ENCODE measurements around the gene TXNDC5. TPM values are rescaled to one million over a fixed set of nuclear protein-coding genes. Genes with fewer than 3 reads are reported as not detected.

Gene TXNDC5
- total and polyA plus RNA-seq, 2 experiments from 2014 or later: 42.9 to 210 TPM

DNA sequence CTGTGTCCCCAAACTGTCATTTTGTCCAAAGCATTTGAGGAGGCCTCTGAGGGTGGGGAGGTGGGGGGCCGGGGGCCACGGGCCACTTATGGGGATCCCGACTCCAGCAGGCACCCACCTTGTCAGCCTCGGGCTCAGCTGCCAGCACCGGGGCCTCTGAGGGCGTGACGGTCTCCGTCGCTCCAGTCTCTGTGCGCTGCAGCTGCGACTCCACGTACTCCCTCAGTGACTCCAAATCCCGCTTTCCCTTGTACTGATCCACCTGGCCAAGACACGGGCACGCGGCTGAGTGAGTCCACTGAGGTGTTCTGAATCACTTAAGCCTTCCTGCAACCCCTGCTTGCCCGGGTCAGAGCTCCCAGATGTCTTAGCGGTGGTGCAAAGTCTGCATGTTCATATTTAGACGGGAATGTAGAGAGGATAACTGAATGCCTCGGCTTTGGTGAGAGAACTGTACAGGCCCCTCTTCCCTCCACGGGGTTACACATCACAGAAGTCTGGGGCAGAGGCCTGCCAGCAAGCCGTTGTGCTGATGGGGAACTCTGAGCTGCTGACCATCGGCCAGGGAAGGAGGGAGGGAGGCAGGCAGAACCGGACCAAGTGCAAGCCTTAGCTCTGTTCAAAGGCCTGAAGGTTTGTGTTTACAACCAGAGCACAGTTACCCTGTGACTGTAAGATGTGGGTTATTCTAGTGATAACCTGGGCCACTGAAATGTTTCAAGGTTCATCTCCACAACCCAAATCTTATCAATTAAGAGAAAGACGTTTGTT, 21.8 kb downstream of the TXNDC5 start:
- Histone ChIP-seq H3K9me2 (ENCODE audit: insufficient read depth) (no peaks in the 10 kb centered on the region), H3K79me2 (replicated peaks; ENCODE audit: insufficient read depth) (no peaks in the 10 kb centered on the region), H4K20me1 (replicated peaks; ENCODE audit: insufficient read depth) (peaks cover 12% of the 10 kb centered on the region), H3K36me3 (ENCODE audit: insufficient read depth) (peaks cover 41% of the 10 kb centered on the region), H3K4me1 (ENCODE audit: insufficient read depth) (no peaks in the 10 kb centered on the region), H3K4me2 (no peak overlapping the region), H3F3A (replicated peaks; ENCODE audit: low read depth) (no peaks in the 10 kb centered on the region), H3K27ac (ENCODE audit: low read depth) (no peak overlapping the region), H2AFZ (no peak overlapping the region), H3K4me3 (no peak overlapping the region), H3K27me3 (ENCODE audit: insufficient read depth) (no peaks in the 10 kb centered on the region)
- peaks cover 5% of the 10 kb centered on the region for H3K27me3 Mint-ChIP-seq (ENCODE audit: insufficient read depth, low read depth, poor library complexity)
- TF ChIP-seq ZNF462 (CRISPR knock-in tag; IDR thresholded peaks at IDR 0.05) (no peak), POLR2AphosphoS5 (IDR thresholded peaks at IDR 0.05; ENCODE audit: low read depth) (no peak), CTCF (conservative IDR thresholded peaks at IDR 0.05; ENCODE audit: low read depth in 2 of 2) (no peak), EZH2 (IDR thresholded peaks at IDR 0.05; ENCODE audit: low read depth, unreplicated experiment) (no peak), CREB1 (CRISPR knock-in tag; IDR thresholded peaks at IDR 0.05; ENCODE audit: low read depth) (no peak), NANOG (IDR thresholded peaks at IDR 0.05; ENCODE audit: borderline replicate concordance) (no peak), JUNB (IDR thresholded peaks at IDR 0.05; ENCODE audit: unreplicated experiment) (no peak), STAT1 (IDR thresholded peaks at IDR 0.05; ENCODE audit: unreplicated experiment) (no peak)
- TF ChIP-seq, protein P1, sequence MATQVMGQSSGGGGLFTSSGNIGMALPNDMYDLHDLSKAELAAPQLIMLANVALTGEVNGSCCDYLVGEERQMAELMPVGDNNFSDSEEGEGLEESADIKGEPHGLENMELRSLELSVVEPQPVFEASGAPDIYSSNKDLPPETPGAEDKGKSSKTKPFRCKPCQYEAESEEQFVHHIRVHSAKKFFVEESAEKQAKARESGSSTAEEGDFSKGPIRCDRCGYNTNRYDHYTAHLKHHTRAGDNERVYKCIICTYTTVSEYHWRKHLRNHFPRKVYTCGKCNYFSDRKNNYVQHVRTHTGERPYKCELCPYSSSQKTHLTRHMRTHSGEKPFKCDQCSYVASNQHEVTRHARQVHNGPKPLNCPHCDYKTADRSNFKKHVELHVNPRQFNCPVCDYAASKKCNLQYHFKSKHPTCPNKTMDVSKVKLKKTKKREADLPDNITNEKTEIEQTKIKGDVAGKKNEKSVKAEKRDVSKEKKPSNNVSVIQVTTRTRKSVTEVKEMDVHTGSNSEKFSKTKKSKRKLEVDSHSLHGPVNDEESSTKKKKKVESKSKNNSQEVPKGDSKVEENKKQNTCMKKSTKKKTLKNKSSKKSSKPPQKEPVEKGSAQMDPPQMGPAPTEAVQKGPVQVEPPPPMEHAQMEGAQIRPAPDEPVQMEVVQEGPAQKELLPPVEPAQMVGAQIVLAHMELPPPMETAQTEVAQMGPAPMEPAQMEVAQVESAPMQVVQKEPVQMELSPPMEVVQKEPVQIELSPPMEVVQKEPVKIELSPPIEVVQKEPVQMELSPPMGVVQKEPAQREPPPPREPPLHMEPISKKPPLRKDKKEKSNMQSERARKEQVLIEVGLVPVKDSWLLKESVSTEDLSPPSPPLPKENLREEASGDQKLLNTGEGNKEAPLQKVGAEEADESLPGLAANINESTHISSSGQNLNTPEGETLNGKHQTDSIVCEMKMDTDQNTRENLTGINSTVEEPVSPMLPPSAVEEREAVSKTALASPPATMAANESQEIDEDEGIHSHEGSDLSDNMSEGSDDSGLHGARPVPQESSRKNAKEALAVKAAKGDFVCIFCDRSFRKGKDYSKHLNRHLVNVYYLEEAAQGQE (IDR thresholded peaks at IDR 0.05; ENCODE audit: unreplicated experiment): no peak
- no peaks in the 10 kb centered on the region for H3K4me1 Mint-ChIP-seq
- H3K9me3 Mint-ChIP-seq: no peaks in the 10 kb centered on the region; the same call in 2 of the 3 replicates
- H3K36me3 Mint-ChIP-seq (ENCODE audit: low read depth): peaks cover 96% of the 10 kb centered on the region
- H3K27ac Mint-ChIP-seq: no peak overlapping the region
- no peak for DNase-seq (ENCODE audit: low spot score)
- no peak for ATAC-seq
- no peak overlapping the region for H3K4me3 Mint-ChIP-seq

All from GM23338 (cell line).